Measurements from ENCODE around the gene SMIM28.
A peak's percentile ranks its signal among the peaks of the same experiment; 100 is the strongest.
"Not testable (repeated sequence)": the region's sequence is repeated elsewhere in the genome, so short reads cannot be mapped to it uniquely, and the experiment has no call there.

SMIM28 gene

DNA sequence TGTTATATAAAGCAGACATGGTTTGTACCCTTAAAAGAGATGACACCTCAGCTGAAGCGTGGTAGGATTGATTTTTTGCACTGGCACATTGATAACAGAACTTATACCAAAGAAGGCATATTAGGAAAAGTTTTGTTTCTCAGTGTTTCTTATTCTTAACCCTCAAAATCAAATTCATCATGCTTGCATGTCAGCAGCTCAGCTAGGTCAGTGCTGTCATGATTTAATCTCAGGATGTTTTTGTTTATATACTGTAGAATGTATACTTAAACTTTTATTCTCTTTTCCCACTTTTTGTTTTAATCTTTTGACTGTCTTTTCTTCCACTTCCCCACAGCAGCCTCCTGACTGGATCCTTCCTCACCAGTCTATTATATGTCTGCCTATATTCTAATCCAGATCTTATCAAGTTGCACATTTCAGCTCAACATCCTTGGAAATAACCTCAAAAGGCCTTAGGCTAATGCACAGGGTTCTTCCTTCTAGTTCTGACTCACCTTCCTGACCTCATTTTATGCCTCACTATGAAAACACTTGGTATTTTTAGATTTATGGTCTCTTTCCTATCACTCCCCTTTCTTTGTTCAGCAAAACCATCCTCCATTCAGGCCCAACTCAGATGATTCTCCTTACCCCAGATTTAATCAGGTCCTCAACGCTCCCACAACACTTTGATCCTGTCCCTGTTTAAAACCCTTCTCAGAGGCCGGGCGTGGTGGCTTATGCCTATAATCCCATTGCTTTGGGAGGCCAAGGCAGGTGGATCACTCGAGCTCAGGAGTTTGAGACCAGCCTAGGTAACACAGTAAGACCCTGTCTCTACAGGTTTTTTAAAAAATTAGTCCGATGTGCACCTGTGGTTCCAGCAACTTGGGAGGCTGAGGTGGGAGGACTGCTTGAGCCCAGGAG, 33.5 kb downstream of the SMIM28 start:
- Mint-ChIP-seq H3K9me3 (no peaks in the 10 kb centered on the region), H3K27ac (peak overlapping the region; percentile 52), H3K27me3 (no peaks in the 10 kb centered on the region), H3K4me1 (peaks cover 24% of the 10 kb centered on the region), H3K4me3 (no peak overlapping the region), H3K36me3 (peaks cover 26% of the 10 kb centered on the region)

- Mint-ChIP-seq H3K4me1 (peaks cover 6% of the 10 kb centered on the region), H3K27me3 (no peaks in the 10 kb centered on the region), H3K4me3 (no peak overlapping the region), H3K27ac (peak overlapping the region; percentile 65), H3K36me3 (peaks cover 37% of the 10 kb centered on the region), H3K9me3 (peaks cover 5% of the 10 kb centered on the region)
Observed at GRCh38 chr6:138415125-138415524, 37.4 kb downstream of the SMIM28 start.

DNA sequence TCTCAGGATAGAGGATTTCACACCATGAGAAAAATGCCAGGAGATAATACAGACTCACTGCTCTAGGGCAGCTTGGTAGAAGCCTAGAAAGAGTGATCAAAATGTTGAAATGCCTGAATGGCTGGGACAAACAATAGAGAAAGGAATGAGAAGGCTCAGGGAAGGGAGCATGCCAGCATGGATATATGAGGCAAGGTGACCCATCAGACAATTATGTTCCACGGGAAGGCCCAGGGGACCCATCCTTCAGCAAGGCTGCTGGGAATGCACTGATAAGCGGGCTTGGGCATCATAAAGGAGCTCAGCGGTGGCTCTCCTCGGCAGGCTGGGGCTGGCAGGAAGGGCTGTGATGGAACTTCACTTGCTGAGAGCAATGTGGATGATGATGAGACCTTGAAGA, 38.5 kb downstream of the SMIM28 start:
- peaks cover 5% of the 10 kb centered on the region for H3K9me3 Mint-ChIP-seq
- no peak overlapping the region for H3K27ac Mint-ChIP-seq
- H3K4me1 Mint-ChIP-seq: peaks cover 3% of the 10 kb centered on the region
- peaks cover 35% of the 10 kb centered on the region for H3K36me3 Mint-ChIP-seq
- H3K27me3 Mint-ChIP-seq: no peaks in the 10 kb centered on the region
- no peak overlapping the region for H3K4me3 Mint-ChIP-seq

GRCh38 chr6:138417493-138418117, 39.9 kb downstream of the SMIM28 start:
- peaks cover 5% of the 10 kb centered on the region for H3K9me3 Mint-ChIP-seq
- H3K27me3 Mint-ChIP-seq: no peaks in the 10 kb centered on the region
- H3K4me3 Mint-ChIP-seq: no peak overlapping the region
- peak overlapping the region; percentile 1 for H3K27ac Mint-ChIP-seq
- H3K4me1 Mint-ChIP-seq: no peaks in the 10 kb centered on the region
- peaks cover 31% of the 10 kb centered on the region for H3K36me3 Mint-ChIP-seq

GRCh38 chr6:138418118-138418742, 40.5 kb downstream of the SMIM28 start:
- no peaks in the 10 kb centered on the region for H3K27me3 Mint-ChIP-seq
- peaks cover 4% of the 10 kb centered on the region for H3K4me1 Mint-ChIP-seq
- no peak overlapping the region for H3K4me3 Mint-ChIP-seq
- H3K9me3 Mint-ChIP-seq: peaks cover 5% of the 10 kb centered on the region
- no peak overlapping the region for H3K27ac Mint-ChIP-seq
- H3K36me3 Mint-ChIP-seq: peaks cover 31% of the 10 kb centered on the region

DNA sequence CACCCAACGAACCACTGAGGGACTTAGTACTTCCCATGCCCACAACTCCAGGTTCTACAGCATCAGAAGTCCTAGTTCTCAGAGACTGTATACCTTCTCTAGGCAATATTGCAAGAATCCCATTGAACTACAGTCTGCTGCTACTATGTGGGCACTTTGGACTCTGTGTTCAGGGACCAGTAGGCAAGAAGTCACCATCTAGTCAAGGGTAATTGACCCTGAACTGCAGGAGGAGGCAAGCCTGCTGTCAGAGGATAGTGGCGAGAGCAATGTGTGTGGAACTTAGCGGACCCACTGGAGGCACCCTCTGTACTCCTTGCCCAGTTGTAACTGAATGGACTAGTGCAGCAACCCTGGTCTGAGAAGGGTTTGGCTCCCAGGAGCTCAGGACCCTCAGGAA, 42.1 kb downstream of the SMIM28 start:
- Mint-ChIP-seq H3K9me3 (peaks cover 5% of the 10 kb centered on the region), H3K4me3 (no peak overlapping the region), H3K27me3 (no peaks in the 10 kb centered on the region), H3K36me3 (peaks cover 24% of the 10 kb centered on the region), H3K4me1 (peaks cover 10% of the 10 kb centered on the region), H3K27ac (no peak overlapping the region)

DNA sequence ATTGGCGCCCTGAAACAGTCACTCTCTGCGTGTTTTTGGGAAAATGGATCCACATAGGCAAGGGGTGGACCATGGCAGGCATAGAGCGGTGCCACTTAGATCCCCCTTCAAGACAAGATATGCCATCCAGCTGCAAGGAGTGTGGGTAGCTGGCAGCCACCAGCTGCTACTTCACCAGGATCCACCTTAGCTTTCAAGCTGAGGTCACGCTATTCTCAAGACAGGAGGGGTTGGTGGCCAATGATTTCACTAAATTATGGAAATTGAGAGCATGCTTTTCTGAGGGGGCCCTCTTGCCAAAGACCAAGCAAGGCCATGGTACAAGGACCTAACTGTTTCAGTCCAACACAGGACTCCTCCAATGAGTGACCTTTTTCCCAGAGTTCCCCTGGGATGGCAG, 42.7 kb downstream of the SMIM28 start:
- no peak overlapping the region for H3K27ac Mint-ChIP-seq
- H3K9me3 Mint-ChIP-seq: peaks cover 5% of the 10 kb centered on the region
- no peaks in the 10 kb centered on the region for H3K27me3 Mint-ChIP-seq
- no peak overlapping the region for H3K4me3 Mint-ChIP-seq
- peaks cover 10% of the 10 kb centered on the region for H3K4me1 Mint-ChIP-seq
- peaks cover 24% of the 10 kb centered on the region for H3K36me3 Mint-ChIP-seq

GRCh38 chr6:138421089-138421488, 43.4 kb downstream of the SMIM28 start:
- no peak overlapping the region for H3K27ac Mint-ChIP-seq
- peaks cover 22% of the 10 kb centered on the region for H3K36me3 Mint-ChIP-seq
- H3K27me3 Mint-ChIP-seq: no peaks in the 10 kb centered on the region
- H3K9me3 Mint-ChIP-seq: peaks cover 5% of the 10 kb centered on the region
- no peak overlapping the region for H3K4me3 Mint-ChIP-seq
- peaks cover 10% of the 10 kb centered on the region for H3K4me1 Mint-ChIP-seq

DNA sequence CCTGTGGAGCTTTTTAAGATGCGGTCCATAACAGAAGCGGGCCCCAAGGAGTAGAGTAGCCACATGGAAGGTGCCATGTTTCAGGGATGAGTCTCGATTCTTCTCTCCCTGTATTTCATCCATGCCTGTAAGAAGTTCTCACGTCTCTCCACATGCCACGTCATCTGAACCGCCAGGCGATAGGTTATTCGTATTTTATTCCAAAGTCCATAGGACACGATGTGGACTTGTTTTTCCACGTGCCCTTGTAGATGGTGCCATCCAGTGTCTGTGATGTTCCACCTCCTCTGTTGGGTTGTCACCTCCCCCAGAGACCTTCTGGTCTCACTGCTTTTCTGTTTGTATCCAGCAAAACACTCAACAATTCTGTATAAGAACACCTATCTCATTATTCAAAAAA, 43.9 kb downstream of the SMIM28 start:
- Mint-ChIP-seq H3K36me3 (peaks cover 20% of the 10 kb centered on the region), H3K27ac (no peak overlapping the region), H3K4me3 (no peak overlapping the region), H3K27me3 (no peaks in the 10 kb centered on the region), H3K4me1 (peaks cover 10% of the 10 kb centered on the region), H3K9me3 (peaks cover 5% of the 10 kb centered on the region)

GRCh38 chr6:138422861-138423260, 45.2 kb downstream of the SMIM28 start:
- Mint-ChIP-seq H3K4me1 (peaks cover 10% of the 10 kb centered on the region), H3K27me3 (no peaks in the 10 kb centered on the region), H3K27ac (no peak overlapping the region), H3K36me3 (peaks cover 14% of the 10 kb centered on the region), H3K9me3 (peaks cover 5% of the 10 kb centered on the region), H3K4me3 (no peak overlapping the region)

- H3K4me1 Mint-ChIP-seq: peaks cover 10% of the 10 kb centered on the region
- H3K27me3 Mint-ChIP-seq: no peaks in the 10 kb centered on the region
- no peak overlapping the region for H3K27ac Mint-ChIP-seq
- no peaks in the 10 kb centered on the region for H3K9me3 Mint-ChIP-seq
- H3K4me3 Mint-ChIP-seq: no peak overlapping the region
- peaks cover under 1% of the 10 kb centered on the region for H3K36me3 Mint-ChIP-seq
Observed at GRCh38 chr6:138424004-138424904, 46.5 kb downstream of the SMIM28 start.

DNA sequence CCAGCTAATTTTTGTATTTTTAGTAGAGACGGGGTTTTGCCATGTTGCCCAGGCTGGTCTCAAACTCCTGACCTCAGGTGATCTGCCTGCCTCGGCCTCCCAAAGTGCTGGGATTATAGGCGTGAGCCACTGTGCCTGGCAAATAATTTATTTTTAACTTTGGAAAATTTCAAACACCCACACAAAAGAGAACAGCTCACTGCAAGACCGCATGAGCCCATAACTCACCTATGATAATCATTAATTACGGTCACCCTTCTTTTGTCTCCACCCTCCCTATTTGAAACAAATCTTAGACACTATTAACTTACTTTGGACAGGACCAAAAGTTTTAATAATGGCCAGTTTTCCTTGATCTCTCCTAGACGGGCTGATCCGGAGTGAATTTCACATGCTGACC, 47.6 kb downstream of the SMIM28 start:
- not testable (repeated sequence) for H3K27me3 Mint-ChIP-seq, H3K4me3 Mint-ChIP-seq, H3K9me3 Mint-ChIP-seq, H3K36me3 Mint-ChIP-seq, H3K27ac Mint-ChIP-seq
- peaks cover 10% of the 10 kb centered on the region for H3K4me1 Mint-ChIP-seq

GRCh38 chr6:138426500-138427123, 48.9 kb downstream of the SMIM28 start:
- Mint-ChIP-seq H3K4me3 (no peak overlapping the region), H3K9me3 (no peaks in the 10 kb centered on the region), H3K36me3 (no peaks in the 10 kb centered on the region), H3K27ac (no peak overlapping the region), H3K27me3 (no peaks in the 10 kb centered on the region), H3K4me1 (peaks cover 10% of the 10 kb centered on the region)

GRCh38 chr6:138427701-138428100, 50.0 kb downstream of the SMIM28 start:
- no peaks in the 10 kb centered on the region for H3K36me3 Mint-ChIP-seq
- H3K27me3 Mint-ChIP-seq: no peaks in the 10 kb centered on the region
- H3K27ac Mint-ChIP-seq: no peak overlapping the region
- H3K9me3 Mint-ChIP-seq: no peaks in the 10 kb centered on the region
- H3K4me1 Mint-ChIP-seq: peaks cover 10% of the 10 kb centered on the region
- no peak overlapping the region for H3K4me3 Mint-ChIP-seq
